Activated naive CD8-positive, alpha-beta T cell treated with anti-CD3 and anti-CD28 coated beads, Interleukin-2, amount 50 U/mL, for 24 hours (primary cell): ENCODE results near the gene KIAA1755.
A peak's percentile ranks its signal among the peaks of the same experiment; 100 is the strongest.
"Not testable (repeated sequence)": the region's sequence is repeated elsewhere in the genome, so short reads cannot be mapped to it uniquely, and the experiment has no call there.

Source experiments
- ATAC-seq: fragments of 150-1000 bp; cut with Tn5 transposase; one replicate; pipeline ENCODE4 v1.10.0; 2021
- DNase-seq: peaks from one replicate; pipeline ENCODE4 v3.0.0; 2021
- H3K27ac Mint-ChIP-seq: one replicate; pipeline ENCODE4 v1.8.0; 2021; ENCODE audit warnings: mild to moderate bottlenecking, mixed read lengths
- H3K27me3 Mint-ChIP-seq: one replicate; pipeline ENCODE4 v1.8.0; 2021; ENCODE audit warnings: mixed read lengths
- H3K36me3 Mint-ChIP-seq: one replicate; pipeline ENCODE4 v1.8.0; 2021; ENCODE audit warnings: low read depth, mixed read lengths
- H3K4me1 Mint-ChIP-seq: one replicate; pipeline ENCODE4 v1.8.0; 2021; ENCODE audit warnings: mixed read lengths
- H3K4me3 Mint-ChIP-seq: one replicate; pipeline ENCODE4 v1.8.0; 2021; ENCODE audit warnings: mild to moderate bottlenecking, moderate library complexity, mixed read lengths
- H3K9me3 Mint-ChIP-seq: one replicate; pipeline ENCODE4 v1.8.0; 2021; ENCODE audit warnings: mixed read lengths

Gene KIAA1755

DNA sequence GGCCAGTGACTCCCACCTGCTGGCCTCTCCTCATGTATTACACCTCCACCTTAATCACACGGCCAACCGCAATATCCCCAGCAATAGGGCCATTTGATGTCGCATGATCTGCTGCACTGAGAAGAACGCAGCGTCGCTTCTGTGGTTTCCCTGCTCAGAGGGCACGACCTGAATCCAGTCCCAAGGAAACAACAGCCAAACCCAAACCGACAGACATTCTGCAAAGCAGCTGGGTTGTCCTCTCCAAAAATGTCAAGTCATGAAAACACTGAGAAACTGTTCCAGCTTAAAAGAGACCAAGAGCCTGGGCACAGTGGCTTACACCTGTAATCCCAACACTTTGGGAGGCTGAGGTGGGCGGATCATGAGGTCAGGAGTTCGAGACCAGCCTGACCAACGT, 35.9 kb upstream of the KIAA1755 start:
- ATAC-seq = no peak
- Mint-ChIP-seq H3K36me3 (no peaks in the 10 kb centered on the region), H3K9me3 (no peaks in the 10 kb centered on the region), H3K27ac (no peak overlapping the region), H3K4me3 (no peak overlapping the region), H3K4me1 (no peaks in the 10 kb centered on the region), H3K27me3 (peaks cover 8% of the 10 kb centered on the region)
- DNase-seq = no peak

DNA sequence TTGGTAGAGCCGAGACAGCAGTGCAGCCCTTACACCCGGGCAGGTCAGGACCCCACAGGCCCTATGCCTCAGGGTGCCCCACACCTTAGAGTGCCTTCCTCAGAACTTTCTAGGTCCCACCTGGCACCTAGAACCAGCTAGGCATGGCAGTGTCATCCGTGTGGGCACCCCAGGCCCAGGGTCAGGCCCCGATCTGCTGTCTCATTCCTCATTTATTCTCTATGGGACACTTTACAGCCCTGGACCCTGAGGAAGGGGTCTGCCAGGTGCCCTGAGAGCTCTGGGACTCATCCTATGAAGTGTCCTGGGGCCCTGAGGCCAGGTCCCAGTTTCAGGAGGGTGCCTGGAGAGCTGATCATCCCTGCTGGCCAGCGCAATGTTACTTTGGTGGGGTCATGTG, 35.3 kb upstream of the KIAA1755 start:
- peaks cover 6% of the 10 kb centered on the region for H3K27me3 Mint-ChIP-seq
- H3K27ac Mint-ChIP-seq = no peak overlapping the region
- no peaks in the 10 kb centered on the region for H3K9me3 Mint-ChIP-seq
- H3K36me3 Mint-ChIP-seq = no peaks in the 10 kb centered on the region
- DNase-seq = no peak
- no peaks in the 10 kb centered on the region for H3K4me1 Mint-ChIP-seq
- no peak for ATAC-seq
- no peak overlapping the region for H3K4me3 Mint-ChIP-seq

DNA sequence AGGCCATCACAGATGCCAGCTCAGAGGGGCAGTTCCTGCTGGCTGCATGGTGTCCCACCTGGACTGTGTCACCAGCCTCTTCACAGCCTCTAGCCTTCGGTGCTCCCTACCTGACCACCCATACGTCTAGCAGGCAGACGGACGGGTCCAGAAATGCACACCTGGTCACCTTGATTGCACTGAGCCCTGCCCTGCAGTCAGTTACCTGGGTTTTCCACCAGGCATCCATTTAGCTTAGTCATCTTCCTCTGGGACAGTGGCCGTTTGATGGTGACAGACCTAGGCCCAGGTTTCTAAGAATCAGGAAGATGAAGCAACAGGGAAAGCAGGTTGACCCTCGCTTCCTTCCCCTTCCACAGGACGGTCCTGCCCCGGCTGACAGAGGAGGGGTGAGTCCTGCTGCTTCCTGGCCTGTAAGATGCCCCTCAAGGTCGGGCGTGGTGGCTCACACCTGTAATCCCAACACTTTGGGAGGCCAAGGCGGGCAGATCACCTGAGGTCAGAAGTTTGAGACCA, 33.6 kb upstream of the KIAA1755 start:
- no peak overlapping the region for H3K27ac Mint-ChIP-seq
- H3K9me3 Mint-ChIP-seq = no peaks in the 10 kb centered on the region
- H3K36me3 Mint-ChIP-seq = no peaks in the 10 kb centered on the region
- DNase-seq (no peak), ATAC-seq (no peak)
- H3K27me3 Mint-ChIP-seq = peaks cover 7% of the 10 kb centered on the region
- no peaks in the 10 kb centered on the region for H3K4me1 Mint-ChIP-seq
- no peak overlapping the region for H3K4me3 Mint-ChIP-seq

DNA sequence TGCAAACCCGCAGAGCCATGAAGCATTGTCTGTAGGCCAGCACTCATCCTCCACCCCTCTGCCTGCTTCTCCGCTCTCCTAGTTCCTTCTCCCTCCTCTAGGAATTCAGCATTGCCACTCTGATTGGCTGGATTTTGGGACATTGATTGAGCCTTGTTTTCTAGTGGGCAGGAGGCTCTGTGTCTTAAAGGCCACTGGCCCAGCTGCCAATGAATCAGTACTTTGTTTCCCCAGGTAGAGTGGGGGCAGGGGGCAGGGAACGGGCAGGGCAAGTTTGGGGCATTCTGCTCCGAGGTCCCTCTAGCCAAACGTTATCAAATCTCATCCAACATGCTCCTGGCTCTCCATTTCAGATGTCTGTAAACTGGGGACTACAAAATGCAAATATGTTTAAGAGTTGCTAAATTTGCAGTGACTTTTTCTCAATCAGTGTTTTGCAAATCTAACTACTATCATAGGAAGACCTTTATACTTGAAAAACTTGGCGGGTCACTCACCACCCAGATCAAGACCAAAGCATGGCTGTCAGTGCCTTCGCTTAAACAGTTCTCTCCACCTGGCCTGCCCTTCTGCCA, 33.0 kb upstream of the KIAA1755 start:
- Mint-ChIP-seq H3K4me3 (no peak overlapping the region), H3K36me3 (no peaks in the 10 kb centered on the region)

DNA sequence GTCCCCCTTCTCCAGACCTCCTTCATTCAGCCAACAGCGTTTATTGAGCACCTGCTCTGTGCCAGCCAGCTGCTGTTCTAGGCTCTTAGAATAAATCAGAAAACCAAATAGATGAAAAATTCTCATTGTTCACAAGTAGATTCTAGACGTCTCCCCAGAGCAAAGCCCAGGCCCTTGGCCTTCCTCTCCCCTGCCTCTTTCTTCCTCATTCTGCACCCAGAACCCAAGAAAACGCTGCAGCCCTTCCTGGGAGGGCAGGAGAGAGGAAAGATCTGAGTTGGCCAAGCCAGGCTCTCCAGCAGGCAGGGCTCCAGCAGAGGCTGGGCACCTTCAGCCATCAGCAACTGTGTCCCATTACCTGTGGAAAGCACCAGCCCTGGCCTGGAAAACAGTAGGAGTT, 31.4 kb upstream of the KIAA1755 start:
- DNase-seq = no peak
- H3K9me3 Mint-ChIP-seq = no peaks in the 10 kb centered on the region
- H3K36me3 Mint-ChIP-seq = no peaks in the 10 kb centered on the region
- H3K4me1 Mint-ChIP-seq = no peaks in the 10 kb centered on the region
- H3K27me3 Mint-ChIP-seq = peaks cover 9% of the 10 kb centered on the region
- ATAC-seq = no peak
- H3K4me3 Mint-ChIP-seq = no peak overlapping the region
- H3K27ac Mint-ChIP-seq = no peak overlapping the region

More for the DNA sequence above, 33.0 kb upstream of the KIAA1755 start:
- Mint-ChIP-seq H3K9me3 (no peaks in the 10 kb centered on the region), H3K4me1 (no peaks in the 10 kb centered on the region), H3K27me3 (peaks cover 6% of the 10 kb centered on the region), H3K27ac (no peak overlapping the region)
- ATAC-seq (no peak), DNase-seq (no peak)

DNA sequence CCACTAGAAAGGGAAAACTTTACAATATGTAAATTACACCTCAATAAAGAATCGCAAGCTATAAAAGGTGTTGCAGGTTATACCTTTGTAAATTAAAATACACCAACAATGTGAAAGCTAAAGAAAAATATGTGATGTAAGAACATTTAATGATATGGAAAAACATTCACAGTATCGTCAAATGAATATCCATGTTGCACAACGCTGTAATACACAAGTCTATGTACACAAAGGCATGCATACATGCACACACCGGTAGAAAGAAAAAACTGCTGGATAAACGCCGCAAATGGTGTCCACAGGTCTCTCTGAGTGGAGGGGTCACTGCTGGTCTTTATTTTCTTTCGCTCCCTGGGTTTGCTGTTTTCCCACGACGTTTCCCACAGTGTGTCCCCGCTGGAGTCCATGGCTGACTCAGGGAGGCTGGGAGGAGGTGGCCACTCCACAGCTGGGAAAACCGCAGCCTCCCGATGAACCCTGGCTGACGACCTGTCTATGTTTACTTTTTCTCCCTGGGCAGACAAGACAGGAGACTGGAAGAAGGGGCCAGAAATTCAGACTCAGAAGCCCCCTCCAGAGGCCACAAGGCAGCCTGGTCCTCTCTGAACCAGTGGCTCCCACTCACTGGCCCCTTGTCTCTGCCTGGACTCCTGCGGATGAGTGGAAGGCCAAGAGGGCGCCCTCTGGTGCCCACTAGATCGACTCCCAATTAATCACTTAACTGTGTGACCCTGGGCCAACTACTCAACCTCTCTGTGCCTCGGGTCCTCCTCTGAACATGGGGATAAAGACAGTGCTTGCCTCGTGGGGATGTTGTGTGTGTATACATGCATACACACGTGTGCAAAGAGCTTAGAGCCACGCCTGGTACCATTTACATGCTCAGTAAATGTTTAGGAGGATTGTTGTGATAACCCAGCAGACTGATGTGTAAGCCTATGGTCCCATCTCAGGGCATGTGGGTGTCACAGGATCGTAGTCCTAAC, 30.6 kb upstream of the KIAA1755 start:
- Mint-ChIP-seq H3K27me3 (peaks cover 14% of the 10 kb centered on the region), H3K36me3 (no peaks in the 10 kb centered on the region), H3K9me3 (no peaks in the 10 kb centered on the region), H3K4me3 (no peak overlapping the region), H3K4me1 (no peaks in the 10 kb centered on the region), H3K27ac (no peak overlapping the region)
- DNase-seq = no peak
- peak; percentile 35 for ATAC-seq

DNA sequence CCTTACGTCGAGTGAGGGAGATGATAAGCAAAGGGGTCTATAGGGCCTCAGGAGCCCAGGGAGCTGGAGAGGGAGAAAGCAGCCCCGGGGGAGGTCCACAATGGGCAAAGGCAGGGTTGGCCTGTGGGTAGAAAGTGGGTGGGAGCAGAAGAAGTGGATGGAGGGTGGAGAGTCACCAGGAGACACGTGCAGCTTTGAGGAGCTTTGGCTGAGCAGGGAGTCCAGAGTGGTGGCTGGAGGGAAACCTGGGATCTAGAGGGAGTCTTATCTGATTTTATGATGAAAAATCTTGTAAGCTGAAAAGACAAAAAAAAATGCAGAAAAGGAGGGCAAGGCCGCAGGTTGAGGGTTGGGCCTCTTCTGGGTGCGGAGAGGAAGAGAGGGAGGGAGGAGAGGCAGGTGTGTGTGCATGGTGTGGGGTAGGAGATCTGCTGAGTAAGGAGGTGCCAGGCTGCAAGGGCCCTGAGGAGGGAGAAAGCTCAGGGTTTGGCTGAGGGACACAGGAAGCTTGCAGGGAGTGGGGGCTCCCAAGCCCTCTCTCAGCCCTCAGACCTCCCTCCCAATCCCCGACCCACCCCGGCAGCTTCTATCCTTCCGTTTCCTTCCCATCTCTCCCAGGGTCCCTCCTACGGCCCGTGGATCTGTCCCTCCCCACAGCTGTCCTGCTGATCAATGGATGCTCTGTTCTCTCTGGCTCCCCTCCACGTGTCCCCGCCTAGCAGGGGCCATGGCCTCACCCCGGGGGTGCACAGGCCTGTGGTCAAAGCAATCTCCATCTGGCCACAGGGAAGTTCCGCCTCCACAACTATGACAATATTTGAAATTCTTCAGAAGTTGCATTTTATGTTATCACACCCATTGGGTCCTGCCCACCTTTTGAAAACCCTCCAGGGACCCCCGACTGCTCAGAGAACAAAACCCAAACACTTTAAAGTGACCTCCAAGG, 26.3 kb upstream of the KIAA1755 start:
- Mint-ChIP-seq H3K9me3 (no peaks in the 10 kb centered on the region), H3K4me3 (no peak overlapping the region), H3K36me3 (no peaks in the 10 kb centered on the region), H3K27me3 (peaks cover 15% of the 10 kb centered on the region), H3K27ac (no peak overlapping the region), H3K4me1 (no peaks in the 10 kb centered on the region)
- ATAC-seq = no peak
- DNase-seq = no peak

DNA sequence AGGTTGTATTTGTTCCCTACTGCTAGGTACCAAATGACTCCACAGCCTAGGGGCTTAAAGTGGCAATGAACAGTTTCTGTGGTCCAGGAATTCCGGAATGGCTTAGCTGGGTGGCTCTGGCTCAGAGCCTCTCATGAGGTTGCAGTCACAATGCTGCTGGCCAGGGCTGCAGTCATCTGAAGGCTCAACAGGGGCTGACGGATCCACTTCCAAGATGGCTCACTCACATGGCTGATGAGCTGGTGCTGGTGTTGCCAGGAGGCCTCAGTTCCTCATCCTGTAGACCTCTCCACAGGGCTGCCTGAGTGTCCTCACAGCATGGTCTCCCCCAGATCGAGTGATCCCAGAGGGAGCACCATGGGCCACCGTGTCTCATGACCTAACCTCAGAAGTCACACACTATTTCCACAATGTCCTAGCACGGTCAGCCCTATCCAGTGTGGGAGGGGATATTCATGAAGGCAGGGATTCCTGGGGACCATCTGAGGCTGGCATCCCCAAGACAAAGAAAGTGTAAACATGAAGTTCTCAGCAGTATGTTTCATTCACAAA, 24.4 kb upstream of the KIAA1755 start:
- no peaks in the 10 kb centered on the region for H3K4me1 Mint-ChIP-seq
- no peak overlapping the region for H3K4me3 Mint-ChIP-seq
- no peak overlapping the region for H3K27ac Mint-ChIP-seq
- no peaks in the 10 kb centered on the region for H3K9me3 Mint-ChIP-seq
- DNase-seq (no peak), ATAC-seq (no peak)
- H3K27me3 Mint-ChIP-seq = peaks cover 12% of the 10 kb centered on the region
- H3K36me3 Mint-ChIP-seq = no peaks in the 10 kb centered on the region

DNA sequence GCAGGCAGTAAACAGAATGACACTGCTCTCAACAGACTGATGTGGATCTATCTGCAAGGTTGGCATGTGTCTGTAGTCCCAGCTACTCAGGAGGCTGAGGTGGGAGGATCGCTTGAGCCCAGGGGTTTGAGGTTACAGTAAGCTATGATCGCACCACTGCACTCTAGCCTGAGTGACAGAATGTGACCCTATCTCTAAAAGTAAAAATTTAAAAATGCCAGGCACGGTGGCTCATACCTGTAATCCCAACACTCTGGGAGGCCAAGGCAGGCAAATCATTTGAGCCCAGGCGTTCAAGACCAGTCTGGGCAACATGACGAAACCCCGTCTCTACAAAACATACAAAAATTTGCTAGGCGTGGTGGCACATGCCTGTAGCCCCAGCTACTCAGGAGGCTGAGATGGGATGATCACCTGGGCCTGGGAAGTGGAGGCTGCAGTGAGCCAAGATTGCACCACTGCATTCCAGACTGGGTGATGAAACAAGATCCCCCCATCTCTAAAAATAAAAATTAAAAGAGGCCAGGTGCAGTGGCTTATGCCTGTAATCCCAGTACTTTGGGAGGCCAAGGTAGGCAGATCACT, 23.6 kb upstream of the KIAA1755 start:
- DNase-seq, H3K36me3 Mint-ChIP-seq, ATAC-seq, H3K27ac Mint-ChIP-seq, H3K4me1 Mint-ChIP-seq, H3K4me3 Mint-ChIP-seq, H3K9me3 Mint-ChIP-seq: not testable (repeated sequence)
- H3K27me3 Mint-ChIP-seq = peaks cover 12% of the 10 kb centered on the region

DNA sequence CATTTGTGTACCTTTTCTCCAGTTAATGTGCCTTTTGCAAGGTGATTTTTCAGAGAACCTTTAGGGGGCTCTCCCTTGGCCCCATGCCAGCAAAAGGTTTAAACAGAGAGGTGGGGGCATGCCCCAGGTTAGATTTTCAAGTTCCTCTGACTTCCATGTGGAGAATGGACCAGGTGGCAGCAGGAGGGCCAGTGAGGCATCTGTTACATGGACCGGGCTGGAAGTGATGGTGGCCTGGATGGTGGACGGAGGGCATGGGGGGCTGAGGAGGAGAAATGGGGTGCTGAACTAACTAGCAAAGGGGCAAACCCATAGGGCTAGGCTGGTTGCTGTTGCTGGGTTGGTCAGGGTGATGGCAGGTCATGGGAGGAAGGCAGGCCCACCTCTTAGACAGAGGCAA, 22.7 kb upstream of the KIAA1755 start:
- DNase-seq (no peak), ATAC-seq (no peak)
- Mint-ChIP-seq H3K27ac (no peak overlapping the region), H3K4me3 (no peak overlapping the region), H3K36me3 (no peaks in the 10 kb centered on the region), H3K27me3 (peaks cover 11% of the 10 kb centered on the region), H3K9me3 (no peaks in the 10 kb centered on the region), H3K4me1 (no peaks in the 10 kb centered on the region)

DNA sequence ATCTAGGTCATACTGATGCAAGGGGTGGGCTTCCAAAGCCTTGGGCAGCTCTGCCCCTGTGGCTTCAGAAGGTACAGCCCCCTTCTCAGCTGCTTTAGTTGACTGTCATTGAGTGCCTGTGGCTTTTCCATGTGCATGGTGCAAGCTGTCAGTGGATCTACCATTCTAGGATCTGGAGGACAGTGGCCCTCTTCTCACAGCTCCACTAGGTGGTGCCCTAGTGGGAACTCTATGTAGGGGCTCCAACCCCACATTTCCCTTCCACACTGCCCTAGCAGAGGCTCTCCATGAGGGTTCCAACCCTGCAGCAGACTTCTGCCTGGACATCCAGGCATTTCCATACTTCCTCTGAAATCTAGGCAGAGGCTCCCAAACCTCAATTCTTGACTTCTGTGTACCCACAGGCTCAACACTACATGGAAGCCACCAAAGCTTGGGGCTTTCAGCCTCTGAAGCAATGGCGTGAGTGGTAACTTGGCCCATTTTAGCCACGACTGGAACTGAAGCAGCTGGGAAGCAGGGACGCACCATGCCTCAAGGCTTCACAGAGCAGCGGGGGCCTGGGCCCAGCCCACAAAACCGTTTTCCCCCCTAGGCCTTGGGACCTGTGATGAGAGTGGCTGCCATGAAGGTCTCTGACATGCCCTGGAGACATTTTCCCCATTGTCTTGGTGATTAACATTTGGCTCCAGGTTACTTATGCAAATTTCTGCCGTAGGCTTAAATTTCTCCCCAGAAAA, 20.8 kb upstream of the KIAA1755 start:
- not testable (repeated sequence) for H3K36me3 Mint-ChIP-seq, H3K4me1 Mint-ChIP-seq, H3K4me3 Mint-ChIP-seq, H3K27ac Mint-ChIP-seq, DNase-seq, H3K27me3 Mint-ChIP-seq, ATAC-seq, H3K9me3 Mint-ChIP-seq

DNA sequence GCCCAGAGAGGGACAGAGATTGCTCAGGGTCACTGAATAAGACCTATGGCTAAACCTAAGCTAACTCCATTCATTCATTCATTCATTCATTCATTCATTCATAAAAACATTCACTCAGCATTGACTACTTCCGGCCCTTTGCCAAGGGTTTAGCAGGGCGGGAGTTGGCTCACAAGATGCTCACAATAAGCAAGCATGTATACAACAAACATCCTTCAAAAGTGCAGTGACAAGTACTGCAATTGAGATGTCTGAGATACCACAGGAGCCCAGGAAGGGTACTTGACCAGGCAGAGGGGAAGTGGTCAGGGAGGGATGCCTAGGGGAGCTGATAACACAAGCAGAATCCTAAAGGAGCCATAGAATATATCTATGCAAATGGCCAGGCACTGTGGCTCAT, 18.2 kb upstream of the KIAA1755 start:
- ATAC-seq = no peak
- no peaks in the 10 kb centered on the region for H3K9me3 Mint-ChIP-seq
- no peaks in the 10 kb centered on the region for H3K36me3 Mint-ChIP-seq
- H3K27ac Mint-ChIP-seq = no peak overlapping the region
- H3K27me3 Mint-ChIP-seq = peaks cover 2% of the 10 kb centered on the region
- H3K4me1 Mint-ChIP-seq = no peaks in the 10 kb centered on the region
- DNase-seq = no peak
- H3K4me3 Mint-ChIP-seq = no peak overlapping the region

DNA sequence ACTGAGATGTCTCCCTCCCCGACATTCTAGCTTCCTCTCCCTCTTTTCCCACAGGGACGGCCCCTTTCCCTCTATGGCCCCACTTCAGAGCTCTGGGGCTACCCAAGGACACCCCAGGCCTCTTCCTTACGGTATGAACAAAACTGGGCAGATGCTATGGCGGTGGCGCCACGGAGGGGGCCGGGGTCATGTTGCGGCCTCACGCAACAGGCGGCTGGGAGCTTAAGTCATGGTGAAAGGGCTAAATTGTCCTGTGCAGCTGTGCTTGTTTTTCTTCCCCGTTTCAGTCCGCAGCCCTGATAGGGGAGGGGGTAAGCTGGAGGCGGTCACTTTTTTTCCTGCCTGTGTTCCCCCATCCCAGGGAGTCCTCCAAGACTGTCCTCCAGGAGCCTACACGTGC, 17.6 kb upstream of the KIAA1755 start:
- DNase-seq (no peak), ATAC-seq (no peak)
- H3K27me3 Mint-ChIP-seq = peaks cover 2% of the 10 kb centered on the region
- no peaks in the 10 kb centered on the region for H3K9me3 Mint-ChIP-seq
- H3K36me3 Mint-ChIP-seq = no peaks in the 10 kb centered on the region
- no peaks in the 10 kb centered on the region for H3K4me1 Mint-ChIP-seq
- no peak overlapping the region for H3K4me3 Mint-ChIP-seq
- no peak overlapping the region for H3K27ac Mint-ChIP-seq
